ENCODE measurements around the gene CORO2B. TPM values are rescaled to one million over a fixed set of nuclear protein-coding genes. Genes with fewer than 3 reads are reported as not detected.

Gene CORO2B
- total RNA-seq, 1 donor from 2014 or later, result 21.3 TPM

GRCh38 chr15:68623301-68623892 is 44.6 kb downstream of the CORO2B start:
- TF ChIP-seq, protein P1, sequence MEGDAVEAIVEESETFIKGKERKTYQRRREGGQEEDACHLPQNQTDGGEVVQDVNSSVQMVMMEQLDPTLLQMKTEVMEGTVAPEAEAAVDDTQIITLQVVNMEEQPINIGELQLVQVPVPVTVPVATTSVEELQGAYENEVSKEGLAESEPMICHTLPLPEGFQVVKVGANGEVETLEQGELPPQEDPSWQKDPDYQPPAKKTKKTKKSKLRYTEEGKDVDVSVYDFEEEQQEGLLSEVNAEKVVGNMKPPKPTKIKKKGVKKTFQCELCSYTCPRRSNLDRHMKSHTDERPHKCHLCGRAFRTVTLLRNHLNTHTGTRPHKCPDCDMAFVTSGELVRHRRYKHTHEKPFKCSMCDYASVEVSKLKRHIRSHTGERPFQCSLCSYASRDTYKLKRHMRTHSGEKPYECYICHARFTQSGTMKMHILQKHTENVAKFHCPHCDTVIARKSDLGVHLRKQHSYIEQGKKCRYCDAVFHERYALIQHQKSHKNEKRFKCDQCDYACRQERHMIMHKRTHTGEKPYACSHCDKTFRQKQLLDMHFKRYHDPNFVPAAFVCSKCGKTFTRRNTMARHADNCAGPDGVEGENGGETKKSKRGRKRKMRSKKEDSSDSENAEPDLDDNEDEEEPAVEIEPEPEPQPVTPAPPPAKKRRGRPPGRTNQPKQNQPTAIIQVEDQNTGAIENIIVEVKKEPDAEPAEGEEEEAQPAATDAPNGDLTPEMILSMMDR (conservative IDR thresholded peaks at IDR 0.05), result no peak
- no peaks in the 10 kb centered on the region for H3K9me3 Mint-ChIP-seq
- no peak for DNase-seq (ENCODE audit: low read depth, low spot score)

GRCh38 chr15:68625853-68626252 is 47.1 kb downstream of the CORO2B start:
- Mint-ChIP-seq H3K4me1 (peaks cover 56% of the 10 kb centered on the region), H3K9me3 (no peaks in the 10 kb centered on the region)
- TF ChIP-seq, protein P1 (conservative IDR thresholded peaks at IDR 0.05), result no peak

More at GRCh38 chr15:68623301-68623892, 44.6 kb downstream of the CORO2B start:
- H3K4me1 Mint-ChIP-seq, result peaks cover 59% of the 10 kb centered on the region
- H3K4me3 Mint-ChIP-seq, result no peak overlapping the region
- H3K27ac Mint-ChIP-seq (ENCODE audit: unreplicated experiment), result no peak overlapping the region
- no peaks in the 10 kb centered on the region for H3K36me3 Mint-ChIP-seq (ENCODE audit: low read depth)
- H3K27me3 Mint-ChIP-seq (ENCODE audit: low read depth), result no peaks in the 10 kb centered on the region

GRCh38 chr15:68626283-68626682 is 47.5 kb downstream of the CORO2B start:
- Mint-ChIP-seq H3K36me3 (ENCODE audit: low read depth) (no peaks in the 10 kb centered on the region), H3K27me3 (ENCODE audit: low read depth) (no peaks in the 10 kb centered on the region), H3K4me3 (no peak overlapping the region), H3K27ac (ENCODE audit: unreplicated experiment) (peak overlapping the region; percentile 78), H3K9me3 (no peaks in the 10 kb centered on the region), H3K4me1 (peaks cover 52% of the 10 kb centered on the region)
- TF ChIP-seq, protein P1 (conservative IDR thresholded peaks at IDR 0.05), result no peak
- no peak for DNase-seq (ENCODE audit: low read depth, low spot score)

More at GRCh38 chr15:68625853-68626252, 47.1 kb downstream of the CORO2B start:
- DNase-seq (ENCODE audit: low read depth, low spot score), result no peak
- H3K36me3 Mint-ChIP-seq (ENCODE audit: low read depth), result no peaks in the 10 kb centered on the region
- no peaks in the 10 kb centered on the region for H3K27me3 Mint-ChIP-seq (ENCODE audit: low read depth)
- no peak overlapping the region for H3K4me3 Mint-ChIP-seq
- peak overlapping the region; percentile 75 for H3K27ac Mint-ChIP-seq (ENCODE audit: unreplicated experiment)

DNA sequence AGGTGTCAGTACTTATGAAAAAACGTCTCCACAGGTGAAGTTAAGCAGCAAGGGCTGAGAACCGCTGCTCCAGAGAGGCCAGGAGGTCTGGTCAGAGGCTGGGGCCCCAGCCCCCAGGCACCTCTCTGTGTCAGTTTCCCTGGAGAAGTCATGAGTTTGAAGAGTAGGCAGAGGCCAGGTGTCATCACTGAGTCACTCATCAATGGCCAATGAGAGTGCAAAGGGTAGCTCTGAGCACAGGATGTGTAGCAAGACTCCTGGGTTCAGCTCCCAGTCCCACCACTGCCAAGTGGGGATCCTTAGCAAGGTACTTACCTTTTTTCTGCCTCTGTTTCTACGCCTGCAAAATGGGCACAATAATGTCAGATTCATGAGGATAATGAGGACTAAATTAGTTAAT is 47.9 kb downstream of the CORO2B start:
- no peaks in the 10 kb centered on the region for H3K9me3 Mint-ChIP-seq
- H3K27me3 Mint-ChIP-seq (ENCODE audit: low read depth), result no peaks in the 10 kb centered on the region
- H3K4me3 Mint-ChIP-seq, result no peak overlapping the region
- no peaks in the 10 kb centered on the region for H3K36me3 Mint-ChIP-seq (ENCODE audit: low read depth)
- H3K27ac Mint-ChIP-seq (ENCODE audit: unreplicated experiment), result peak overlapping the region; percentile 78
- no peak for DNase-seq (ENCODE audit: low read depth, low spot score)
- TF ChIP-seq, protein P1 (conservative IDR thresholded peaks at IDR 0.05), result no peak
- peaks cover 49% of the 10 kb centered on the region for H3K4me1 Mint-ChIP-seq

- Mint-ChIP-seq H3K36me3 (ENCODE audit: low read depth) (no peaks in the 10 kb centered on the region), H3K4me1 (peaks cover 48% of the 10 kb centered on the region), H3K27me3 (ENCODE audit: low read depth) (no peaks in the 10 kb centered on the region), H3K9me3 (no peaks in the 10 kb centered on the region), H3K4me3 (no peak overlapping the region), H3K27ac (ENCODE audit: unreplicated experiment) (no peak overlapping the region)
- no peak for DNase-seq (ENCODE audit: low read depth, low spot score)
- TF ChIP-seq, protein P1 (conservative IDR thresholded peaks at IDR 0.05), result no peak
These were observed 48.7 kb downstream of the CORO2B start for GRCh38 chr15:68627476-68627875.

Measured in neural crest cell (in vitro differentiated cells).